KOPT-K1 (cell line): ENCODE data around the gene MS4A14.
"Not testable (repeated sequence)": the region's sequence is repeated elsewhere in the genome, so short reads cannot be mapped to it uniquely, and the experiment has no call there.

Experiments
- H3K27ac ChIP-seq: fragments of 200-600 bp; sonication (generic); 2 replicates; pipeline ENCODE4 v1.5.1; 2016; ENCODE audit warnings: antibody characterized with exemption, mild to moderate bottlenecking, low read depth, low read length; ENCODE audit not compliant: poor library complexity, severe bottlenecking
- H3K36me3 ChIP-seq: fragments of 200-600 bp; sonication (generic); 2 replicates; pipeline ENCODE4 v1.5.1; 2017; ENCODE audit warnings: antibody characterized with exemption, mild to moderate bottlenecking, low read length, moderate library complexity; ENCODE audit not compliant: insufficient read depth
- H3K9me3 ChIP-seq: fragments of 200-600 bp; sonication (generic); 2 replicates; pipeline ENCODE4 v1.5.1; 2017; ENCODE audit warnings: antibody characterized with exemption, low read length, mild to moderate bottlenecking; ENCODE audit not compliant: insufficient read depth, poor library complexity, severe bottlenecking

Gene MS4A14

GRCh38 chr11:60396382-60396781 is at the start of gene MS4A14:
MS4A14 (plus strand) TSS chr11:60396459; CDS start chr11:60396579, 120 bp downstream.
- Histone ChIP-seq H3K36me3 (no peaks in the 10 kb centered on the region), H3K9me3 (no peaks in the 10 kb centered on the region), H3K27ac (no peak within 1 kb of the TSS)

- H3K36me3 ChIP-seq, result no peaks in the 10 kb centered on the region
- no peaks in the 10 kb centered on the region for H3K9me3 ChIP-seq
- H3K27ac ChIP-seq, result no peak overlapping the region
Observed at GRCh38 chr11:60347084-60347797, 49.0 kb upstream of the MS4A14 start.

GRCh38 chr11:60348116-60348515 is 48.1 kb upstream of the MS4A14 start:
- Histone ChIP-seq H3K36me3 (no peaks in the 10 kb centered on the region), H3K9me3 (no peaks in the 10 kb centered on the region), H3K27ac (no peak overlapping the region)

GRCh38 chr11:60349990-60350389 is 46.3 kb upstream of the MS4A14 start:
- Histone ChIP-seq H3K9me3 (peaks cover 6% of the 10 kb centered on the region), H3K27ac (no peak overlapping the region), H3K36me3 (no peaks in the 10 kb centered on the region)

- H3K27ac ChIP-seq, result no peak overlapping the region
- H3K9me3 ChIP-seq, result peaks cover 16% of the 10 kb centered on the region
- H3K36me3 ChIP-seq, result no peaks in the 10 kb centered on the region
Observed at GRCh38 chr11:60357771-60358170, 38.5 kb upstream of the MS4A14 start.

- no peaks in the 10 kb centered on the region for H3K36me3 ChIP-seq
- no peak overlapping the region for H3K27ac ChIP-seq
- peaks cover 11% of the 10 kb centered on the region for H3K9me3 ChIP-seq
Observed at GRCh38 chr11:60360621-60361020, 35.6 kb upstream of the MS4A14 start.

- no peaks in the 10 kb centered on the region for H3K36me3 ChIP-seq
- H3K9me3 ChIP-seq, result peaks cover 11% of the 10 kb centered on the region
- no peak overlapping the region for H3K27ac ChIP-seq
Observed at GRCh38 chr11:60362241-60362640, 34.0 kb upstream of the MS4A14 start.

- H3K9me3 ChIP-seq, result peaks cover 11% of the 10 kb centered on the region
- H3K36me3 ChIP-seq, result no peaks in the 10 kb centered on the region
- no peak overlapping the region for H3K27ac ChIP-seq
Observed at GRCh38 chr11:60363542-60364470, 32.5 kb upstream of the MS4A14 start.

GRCh38 chr11:60366262-60366904 is 29.9 kb upstream of the MS4A14 start:
- H3K36me3 ChIP-seq, H3K27ac ChIP-seq, H3K9me3 ChIP-seq: not testable (repeated sequence)

GRCh38 chr11:60367009-60367408 is 29.2 kb upstream of the MS4A14 start:
- Histone ChIP-seq H3K36me3 (no peaks in the 10 kb centered on the region), H3K9me3 (no peaks in the 10 kb centered on the region), H3K27ac (no peak overlapping the region)

GRCh38 chr11:60367896-60368295 is 28.4 kb upstream of the MS4A14 start:
- H3K27ac ChIP-seq, result no peak overlapping the region
- no peaks in the 10 kb centered on the region for H3K36me3 ChIP-seq
- H3K9me3 ChIP-seq, result no peaks in the 10 kb centered on the region

GRCh38 chr11:60370252-60370810 is 25.9 kb upstream of the MS4A14 start:
- H3K27ac ChIP-seq, result no peak overlapping the region
- no peaks in the 10 kb centered on the region for H3K9me3 ChIP-seq
- H3K36me3 ChIP-seq, result no peaks in the 10 kb centered on the region

GRCh38 chr11:60370811-60371298 is 25.4 kb upstream of the MS4A14 start:
- Histone ChIP-seq H3K27ac (no peak overlapping the region), H3K36me3 (no peaks in the 10 kb centered on the region), H3K9me3 (no peaks in the 10 kb centered on the region)

GRCh38 chr11:60371386-60371785 is 24.9 kb upstream of the MS4A14 start:
- H3K27ac ChIP-seq, result no peak overlapping the region

GRCh38 chr11:60371854-60372253 is 24.4 kb upstream of the MS4A14 start:
- Histone ChIP-seq H3K36me3 (no peaks in the 10 kb centered on the region), H3K27ac (no peak overlapping the region), H3K9me3 (no peaks in the 10 kb centered on the region)

More at GRCh38 chr11:60371386-60371785, 24.9 kb upstream of the MS4A14 start:
- Histone ChIP-seq H3K9me3 (no peaks in the 10 kb centered on the region), H3K36me3 (no peaks in the 10 kb centered on the region)
